K562 (cell line): ENCODE data around the gene NFS1. TPM values are rescaled to one million over a fixed set of nuclear protein-coding genes. Genes with fewer than 3 reads are reported as not detected.

ENCODE experiments used
- ATAC-seq: fragments of 200-7000 bp; cut with Tn5 transposase; 3 replicates; pipeline ENCODE4 v1.9.1; 2020; ENCODE audit warnings: moderate library complexity
- BruUV-seq: library from RNA; stranded (reverse); fragments of 400-500 nt; replicated peaks from 2 replicates; lab custom pipeline; 2021; lab: Mats Ljungman, UMichigan
- CTCF ChIA-PET: fragments of 300-600 bp; formaldehyde crosslinking; extraction: SDS; loops from one replicate; lab custom pipeline; 2021; ENCODE audit warnings: low intra/inter-chr PET ratio; lab: Yijun Ruan, JAX
- POLR2A ChIA-PET: fragments of 300-600, 350-650 bp; sonication (Branson Sonifier 250); formaldehyde crosslinking; extraction: SDS; loops from one replicate; lab custom pipeline; 2021; ENCODE audit warnings: antibody characterized with exemption, inconsistent platforms; lab: Yijun Ruan, JAX
- DNase-seq, 4 experiments: peaks; one replicate each; pipeline versions ENCODE4 v3.0.0 to v3.0.0-alpha.2; 2011 to 2018; ENCODE audit warnings: low spot score in 3 of 4, mixed read lengths in 3 of 4; ENCODE audit errors: extremely low read depth in 1 of 4
- FAIRE-seq: peaks from 2 replicates; lab custom pipeline; 2011; peaks lifted over from hg19 to GRCh38; lab: Jason Lieb, UNC
- H2AFZ ChIP-seq: 2 replicates; pipeline ENCODE4 v1.6.0; 2011; ENCODE audit warnings: low read depth, low read length, control low read depth, inconsistent platforms
- H3K27ac ChIP-seq: fragments of 200-600 bp; 3 replicates; pipeline ENCODE4 v1.8.0; 2011; ENCODE audit warnings: low read depth, mild to moderate bottlenecking, control low read depth, inconsistent platforms, low read length, moderate library complexity, mixed read lengths; ENCODE audit errors: extremely low read depth
- H3K27me3 ChIP-seq, 2 experiments: fragments of 300-600 bp in 1 of 2; 2 replicates in 1 of 2; 3 replicates in 1 of 2; pipeline versions ENCODE4 v1.6.0 to v1.8.0; 2011; ENCODE audit warnings: inconsistent platforms in 2 of 2, low read length in 2 of 2, mild to moderate bottlenecking in 1 of 2, mixed read lengths in 1 of 2, moderate library complexity in 1 of 2; ENCODE audit not compliant: control insufficient read depth in 2 of 2, insufficient read depth in 2 of 2
- H3K36me3 ChIP-seq: fragments of 300-600 bp; 3 replicates; pipeline ENCODE4 v1.8.0; 2011; ENCODE audit warnings: mild to moderate bottlenecking, low read length, inconsistent platforms; ENCODE audit not compliant: control insufficient read depth, insufficient read depth
- H3K4me1 ChIP-seq, 2 experiments: fragments of 200-600 bp in 1 of 2; replicated peaks in 1 of 2; 2 replicates in 1 of 2; 3 replicates in 1 of 2; pipeline versions ENCODE4 v1.5.1 to v1.8.0; 2011; ENCODE audit warnings: inconsistent platforms in 2 of 2, low read length in 2 of 2, mild to moderate bottlenecking in 1 of 2, mixed read lengths in 1 of 2, moderate library complexity in 1 of 2; ENCODE audit not compliant: control insufficient read depth in 2 of 2, insufficient read depth in 2 of 2
- H3K4me2 ChIP-seq: 2 replicates; pipeline ENCODE4 v1.6.1; 2011; ENCODE audit warnings: low read length, control low read depth, inconsistent platforms, mixed read lengths; ENCODE audit not compliant: insufficient read depth
- H3K4me3 ChIP-seq: fragments of 200-600 bp; sonication (generic), shearing (Covaris generic); 2 replicates; pipeline ENCODE4 v1.5.1; 2016; ENCODE audit warnings: control low read depth, inconsistent platforms
- H3K79me2 ChIP-seq: fragments of 200-600 bp; 3 replicates; pipeline ENCODE4 v1.8.0; 2011; ENCODE audit warnings: low read length, inconsistent platforms; ENCODE audit not compliant: control insufficient read depth, insufficient read depth
- H3K9ac ChIP-seq, 2 experiments: 2 replicates each; pipeline versions ENCODE4 v1.6.0 to v1.6.1; 2011; ENCODE audit warnings: low read depth in 2 of 2, low read length in 2 of 2, control low read depth in 1 of 2, inconsistent platforms in 1 of 2, mild to moderate bottlenecking in 1 of 2, mixed read lengths in 1 of 2; ENCODE audit not compliant: insufficient read depth in 1 of 2
- H3K9me1 ChIP-seq: one replicate; pipeline ENCODE4 v1.6.0; 2011; ENCODE audit warnings: inconsistent platforms, mild to moderate bottlenecking, low read length, moderate library complexity; ENCODE audit not compliant: control insufficient read depth, insufficient read depth
- H3K9me3 ChIP-seq: replicated peaks from 2 replicates; pipeline ENCODE4 v1.5.1; 2011; ENCODE audit warnings: low read depth, low read length, inconsistent platforms; ENCODE audit not compliant: control insufficient read depth, insufficient read depth
- H4K20me1 ChIP-seq: replicated peaks from 2 replicates; pipeline ENCODE4 v1.6.1; 2011; ENCODE audit warnings: low read length, inconsistent platforms, mixed read lengths; ENCODE audit not compliant: control insufficient read depth, insufficient read depth
- BRCA1 ChIP-seq, 2 experiments: fragments of 450-650 bp in 1 of 2; sonication (generic) in 1 of 2; formaldehyde crosslinking in 1 of 2; IDR thresholded peaks; 2 replicates each; pipeline versions ENCODE4 v1.5.0 to v1.6.1; 2017 to 2020; ENCODE audit warnings: mild to moderate bottlenecking in 1 of 2, missing genetic modification reagents in 1 of 2
- CHCHD3 ChIP-seq: fragments of 250-450 bp; sonication (Bioruptor Pico); IDR thresholded peaks from 2 replicates; pipeline ENCODE4 v2.1.2; 2022; ENCODE audit warnings: mild to moderate bottlenecking
- EZH2 ChIP-seq: IDR thresholded peaks from 2 replicates; pipeline ENCODE4 v1.6.1; 2012; ENCODE audit warnings: low read depth, mild to moderate bottlenecking, inconsistent platforms, low read length, borderline replicate concordance
- POLR2A ChIP-seq: fragments of 450-650 bp; conservative IDR thresholded peaks from 2 replicates; pipeline ENCODE4 v1.6.1; 2016
- POLR3G ChIP-seq: IDR thresholded peaks from 2 replicates; pipeline ENCODE4 v1.6.1; 2011; ENCODE audit not compliant: insufficient read length, insufficient replicate concordance; ENCODE audit errors: extremely low read depth
- RHOXF2B ChIP-seq: fragments of 250-450 bp; sonication (Bioruptor Pico); conservative IDR thresholded peaks from 2 replicates; pipeline ENCODE4 v1.5.1; 2021
- RUNX1 ChIP-seq: sonication (generic); IDR thresholded peaks from 2 replicates; pipeline ENCODE4 v1.6.1; 2016; ENCODE audit warnings: antibody characterized with exemption, low read depth
- TAF9B ChIP-seq: fragments of 450-650 bp; IDR thresholded peaks from 2 replicates; pipeline ENCODE4 v1.6.1; 2018; ENCODE audit warnings: mild to moderate bottlenecking; ENCODE audit not compliant: partially characterized antibody
- ZNF12 ChIP-seq: sonication (generic); formaldehyde crosslinking; IDR thresholded peaks from 2 replicates; pipeline ENCODE4 v1.4.0; 2020; ENCODE audit warnings: mild to moderate bottlenecking, missing genetic modification reagents
- ZNF23 ChIP-seq: fragments of 250-450 bp; sonication (Bioruptor Pico); IDR thresholded peaks from 2 replicates; pipeline ENCODE4 v1.4.0; 2020; ENCODE audit warnings: mild to moderate bottlenecking
- ZNF384 ChIP-seq: IDR thresholded peaks from 2 replicates; pipeline ENCODE4 v1.6.1; 2012; ENCODE audit warnings: low read depth, low read length, improper control_type of control experiment
- ZNF668 ChIP-seq: fragments of 250-450 bp; sonication (Bioruptor Pico); IDR thresholded peaks from 2 replicates; pipeline ENCODE4 v1.8.0; 2022; ENCODE audit warnings: mild to moderate bottlenecking, inconsistent platforms
- WGBS: fragments of 100-300 bp; shearing (Covaris generic); methylation state at CpG from one replicate; pipeline ENCODE4 v1.1.6; 2016; ENCODE audit warnings: low coverage, mixed read lengths; ENCODE audit not compliant: insufficient coverage; ENCODE audit errors: missing lambda C conversion rate; 5-methylcytosine and 5-hydroxymethylcytosine counted together
- in situ Hi-C: fragments of 300-500 bp; cut with MboI; formaldehyde crosslinking; loops from 4 replicates; pipeline ENCODE4 v1.15.0; 2018; ENCODE audit warnings: inconsistent platforms, mixed read lengths
- intact Hi-C: fragments of 100-400 bp; cut with micrococcal nuclease; formaldehyde crosslinking; loops from 2 replicates; pipeline ENCODE4 v1.14.2; 2022
- polyA plus RNA-seq, 8 experiments: library from polyadenylated mRNA; depleted of rRNA in 4 of 8; stranded (reverse) in 5 of 8; unstranded in 3 of 8; fragments of >200 nt; fragmentation: Nextera tagmentation in 2 of 8; fragmentation: Illumina TruSeq in 1 of 8; extraction: Ambion mirVana in 2 of 8; extraction: Trizol in 1 of 8; gene quantifications; 2 replicates each; pipeline versions ENCODE4 v1.2.1 to v1.2.3, GENCODE V29; 2011 to 2014; ENCODE audit warnings: inconsistent platforms in 1 of 8, missing spikeins in 1 of 8
- total RNA-seq, 7 experiments: library from RNA; depleted of rRNA in 6 of 7; stranded (reverse); fragments of >200 nt in 6 of 7; fragmentation: Illumina TruSeq in 2 of 7; extraction: Trizol in 2 of 7; gene quantifications; 2 replicates each; pipeline versions ENCODE4 v1.2.1 to v1.2.3, GENCODE V29; 2011 to 2021; ENCODE audit warnings: low replicate concordance in 1 of 7
- TF ChIP-seq, protein P1 (sequence below): sonication (generic); formaldehyde crosslinking; IDR thresholded peaks from 2 replicates; pipeline ENCODE4 v1.8.0; 2023; ENCODE audit warnings: mild to moderate bottlenecking, missing genetic modification reagents

Gene NFS1
- total and polyA plus RNA-seq, 9 of the 15 experiments (the other 6 are each of a cell fraction or from before 2014, with no cell fraction given) = 11.5 to 84.8 (median 47.1) TPM

DNA sequence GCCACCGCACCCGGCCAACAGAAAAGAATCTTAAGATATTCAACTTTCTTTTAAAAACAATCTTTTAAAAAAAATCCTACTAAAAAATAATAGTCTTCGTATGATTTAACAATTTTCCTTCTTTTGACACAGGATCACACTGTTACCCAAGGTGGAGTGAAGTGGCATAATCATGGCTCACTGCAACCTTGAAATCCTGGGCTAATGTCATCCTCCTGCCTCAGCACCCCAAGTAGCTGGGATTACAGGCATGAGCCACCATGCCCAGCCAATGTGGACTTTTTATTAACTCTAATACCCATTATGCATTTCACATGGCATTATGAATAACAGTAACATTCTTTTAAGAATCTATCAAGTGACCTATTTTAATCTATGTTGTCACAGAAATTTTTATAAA lies 22.1 kb upstream of the NFS1 start:
- Histone ChIP-seq H3K36me3 (peaks cover 98% of the 10 kb centered on the region), H3K27me3 (no peaks in the 10 kb centered on the region), H3K9me3 (no peaks in the 10 kb centered on the region), H3K9me1 (no peaks in the 10 kb centered on the region), H3K79me2 (peaks cover 79% of the 10 kb centered on the region), H3K4me1 (no peaks in the 10 kb centered on the region), H4K20me1 (peaks cover 24% of the 10 kb centered on the region), H2AFZ (no peak overlapping the region), H3K4me3 (no peak overlapping the region), H3K9ac (no peak overlapping the region), H3K27ac (no peak overlapping the region), H3K4me2 (no peak overlapping the region)
- WGBS = 85% methylated on average over 3 of the region's 3 CpGs
- ChIA-PET CTCF (no interaction called here), POLR2A (interaction anchor here (0.6 to 7.2 kb wide), 7 partner anchors 9 to 180 kb away, joined by 3 to 102 read pairs (median 4); partner anchors contain the start of genes NFS1, PHF20, RBM39 and ROMO1)
- no peak for ATAC-seq
- TSS peak; percentile 10 for BruUV-seq
- in situ Hi-C loops = no loop called here
- FAIRE-seq = no peak
- intact Hi-C loops = no loop called here
- no peak for DNase-seq
- TF ChIP-seq BRCA1 (IDR thresholded peaks at IDR 0.05) = no peak
- TF ChIP-seq BRCA1 (CRISPR knock-in tag; IDR thresholded peaks at IDR 0.05) = no peak
- TF ChIP-seq POLR3G = no peak
- no peak for TF ChIP-seq ZNF23
- no peak for TF ChIP-seq POLR2A
- TF ChIP-seq CHCHD3 (CRISPR knock-in tag) = no peak
- no peak for TF ChIP-seq RHOXF2B (CRISPR knock-in tag)
- no peak for TF ChIP-seq RUNX1
- no peak for TF ChIP-seq ZNF384
- no peak for TF ChIP-seq ZNF668 (CRISPR knock-in tag)
- TF ChIP-seq, protein P1, sequence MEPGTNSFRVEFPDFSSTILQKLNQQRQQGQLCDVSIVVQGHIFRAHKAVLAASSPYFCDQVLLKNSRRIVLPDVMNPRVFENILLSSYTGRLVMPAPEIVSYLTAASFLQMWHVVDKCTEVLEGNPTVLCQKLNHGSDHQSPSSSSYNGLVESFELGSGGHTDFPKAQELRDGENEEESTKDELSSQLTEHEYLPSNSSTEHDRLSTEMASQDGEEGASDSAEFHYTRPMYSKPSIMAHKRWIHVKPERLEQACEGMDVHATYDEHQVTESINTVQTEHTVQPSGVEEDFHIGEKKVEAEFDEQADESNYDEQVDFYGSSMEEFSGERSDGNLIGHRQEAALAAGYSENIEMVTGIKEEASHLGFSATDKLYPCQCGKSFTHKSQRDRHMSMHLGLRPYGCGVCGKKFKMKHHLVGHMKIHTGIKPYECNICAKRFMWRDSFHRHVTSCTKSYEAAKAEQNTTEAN (CRISPR knock-in tag) = no peak
- TF ChIP-seq TAF9B = no peak
- TF ChIP-seq ZNF12 = no peak
- TF ChIP-seq EZH2 = no peak
